ENCODE measurements around the gene KMT2E.

KMT2E gene

DNA sequence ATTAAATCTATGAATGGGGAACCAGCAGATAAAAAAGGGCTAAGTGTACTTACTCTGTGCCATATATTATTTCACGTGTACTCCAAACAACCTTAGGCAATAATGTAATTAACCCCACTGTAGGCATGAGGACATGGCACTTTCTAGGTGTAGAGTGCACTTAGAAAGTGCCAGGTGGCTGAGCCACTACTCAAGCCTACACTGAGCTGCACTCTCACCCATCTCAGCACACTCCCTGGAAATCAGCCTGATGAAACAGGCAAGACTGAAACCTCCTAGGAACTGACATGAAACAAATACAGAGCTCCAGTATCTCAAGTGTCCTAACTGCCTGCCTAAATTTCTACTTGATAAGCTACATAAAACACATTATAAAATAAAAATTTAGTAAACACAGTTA lies 147.4 kb downstream of the KMT2E start:
- Histone ChIP-seq H3K9ac (ENCODE audit: low read length) (no peak overlapping the region), H3K27ac (ENCODE audit: low read length, poor library complexity, severe bottlenecking) (no peak overlapping the region), H3K9me3 (ENCODE audit: control insufficient read depth, low read length) (no peaks in the 10 kb centered on the region), H2BK120ac (ENCODE audit: low read depth, low read length) (no peak overlapping the region), H4K91ac (ENCODE audit: low read length) (no peak overlapping the region), H4K8ac (ENCODE audit: low read length) (no peak overlapping the region), H3K4ac (ENCODE audit: low read depth in 1 of 2, low read length in 2 of 2) (no peak overlapping the region), H2BK5ac (ENCODE audit: low read depth, low read length, poor library complexity, severe bottlenecking) (peak overlapping the region; percentile 81), H3K23ac (ENCODE audit: low read length in 2 of 2) (no peak overlapping the region), H3K4me3 (ENCODE audit: insufficient read depth in 1 of 2, low read depth in 1 of 2, low read length in 2 of 2) (no peak overlapping the region), H3K79me1 (replicated peaks; ENCODE audit: low read length, poor library complexity, severe bottlenecking) (peaks cover 14% of the 10 kb centered on the region), H2BK12ac (ENCODE audit: low read length in 2 of 2) (no peak overlapping the region), H2AK5ac (ENCODE audit: low read length, severe bottlenecking) (no peak overlapping the region), H3K4me1 (ENCODE audit: control insufficient read depth, insufficient read depth, low read depth, low read length) (peaks cover 4% of the 10 kb centered on the region), H2BK15ac (ENCODE audit: low read depth, poor library complexity, severe bottlenecking) (no peak overlapping the region), H3K27me3 (ENCODE audit: control insufficient read depth in 1 of 2, insufficient read depth in 1 of 2, low read length in 2 of 2) (no peaks in the 10 kb centered on the region), H3K4me2 (ENCODE audit: low read length, poor library complexity, severe bottlenecking) (no peak overlapping the region), H3K14ac (ENCODE audit: low read length in 2 of 2) (no peak overlapping the region), H3K18ac (ENCODE audit: low read depth in 1 of 2, low read length in 2 of 2) (no peak overlapping the region), H2AFZ (ENCODE audit: low read depth, low read length) (no peak overlapping the region), H3K36me3 (ENCODE audit: control insufficient read depth in 1 of 2, insufficient read depth in 2 of 2, low read depth in 1 of 2, low read length in 2 of 2) (peaks cover 11 to 60% of the 10 kb centered on the region in 2 experiments)
- 100% methylated on average over 1 of the region's 1 CpG for WGBS
- DNase-seq = no peak

Measured in mesenchymal stem cell (in vitro differentiated cells and primary cell).